Ectodermal cell (in vitro differentiated cells): ENCODE results near the gene AKAP14.
"Not testable (repeated sequence)": the region's sequence is repeated elsewhere in the genome, so short reads cannot be mapped to it uniquely, and the experiment has no call there.

Experiments
- H3K27ac ChIP-seq: 2 replicates; pipeline ENCODE4 v1.7.0; 2013; ENCODE audit warnings: mild to moderate bottlenecking, low read depth, low read length; ENCODE audit not compliant: insufficient read depth, poor library complexity, severe bottlenecking
- H3K27me3 ChIP-seq: 2 replicates; pipeline ENCODE4 v1.7.0; 2013; ENCODE audit warnings: mild to moderate bottlenecking, low read length; ENCODE audit not compliant: insufficient read depth, control insufficient read depth, poor library complexity, severe bottlenecking
- H3K36me3 ChIP-seq: one replicate; pipeline ENCODE4 v1.7.0; 2013; ENCODE audit warnings: low read length; ENCODE audit not compliant: control insufficient read depth, insufficient read depth
- H3K4me1 ChIP-seq: one replicate; pipeline ENCODE4 v1.7.0; 2013; ENCODE audit warnings: low read length; ENCODE audit not compliant: control insufficient read depth, insufficient read depth
- H3K4me3 ChIP-seq: 2 replicates; pipeline ENCODE4 v1.7.0; 2013; ENCODE audit warnings: low read depth, low read length, control low read depth; ENCODE audit not compliant: insufficient read depth
- H3K9me3 ChIP-seq: 2 replicates; pipeline ENCODE4 v1.7.0; 2013; ENCODE audit warnings: mild to moderate bottlenecking, low read length, moderate library complexity; ENCODE audit not compliant: control insufficient read depth
- WGBS, 2 experiments: methylation state at CpG; one replicate each; pipeline ENCODE4 v1.1.7; 2013; ENCODE audit warnings: missing lambda C conversion rate in 2 of 2; 5-methylcytosine and 5-hydroxymethylcytosine counted together

The AKAP14 gene

GRCh38 chrX:119922391-119922790, 26.7 kb downstream of the AKAP14 start:
- H3K4me3 ChIP-seq, H3K9me3 ChIP-seq, H3K27ac ChIP-seq, H3K27me3 ChIP-seq, H3K4me1 ChIP-seq, H3K36me3 ChIP-seq: not testable (repeated sequence)
- 93 to 96% methylated on average over 4 to 7 of the region's 7 CpGs for WGBS, 2 experiments

GRCh38 chrX:119935215-119935874, 39.7 kb downstream of the AKAP14 start:
- Histone ChIP-seq H3K4me3 (no peak overlapping the region), H3K27me3 (no peaks in the 10 kb centered on the region), H3K36me3 (peaks cover 10% of the 10 kb centered on the region), H3K9me3 (no peaks in the 10 kb centered on the region), H3K4me1 (no peaks in the 10 kb centered on the region), H3K27ac (no peak overlapping the region)
- WGBS, 2 experiments = 96 to 100% methylated on average over 3 of the region's 3 CpGs

DNA sequence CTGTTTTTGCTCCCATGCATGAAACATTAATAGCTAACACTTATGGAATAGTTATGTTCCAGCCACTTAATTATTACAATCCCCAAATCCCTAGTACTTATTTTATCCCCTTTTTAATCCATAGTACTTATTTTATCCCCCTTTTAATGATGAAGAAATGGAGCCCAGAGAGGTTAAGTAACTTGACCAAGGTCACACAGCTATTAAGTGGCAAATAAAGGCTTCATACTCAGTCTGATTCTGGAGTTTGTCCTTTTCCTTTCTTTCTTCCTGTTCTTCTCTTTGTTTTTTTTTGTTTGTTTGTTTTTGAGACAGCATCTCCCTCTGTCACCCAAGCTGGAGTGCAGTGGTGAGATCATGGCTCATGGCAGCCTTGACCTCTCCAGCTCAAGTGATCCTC, 45.6 kb downstream of the AKAP14 start:
- Histone ChIP-seq H3K9me3 (no peaks in the 10 kb centered on the region), H3K36me3 (no peaks in the 10 kb centered on the region), H3K27me3 (no peaks in the 10 kb centered on the region), H3K27ac (no peak overlapping the region), H3K4me1 (no peaks in the 10 kb centered on the region), H3K4me3 (no peak overlapping the region)

- peak overlapping the region; percentile 68 for H3K4me3 ChIP-seq
- H3K27ac ChIP-seq = no peak overlapping the region
Measured at GRCh38 chrX:119942173-119942819, 46.6 kb downstream of the AKAP14 start.

DNA sequence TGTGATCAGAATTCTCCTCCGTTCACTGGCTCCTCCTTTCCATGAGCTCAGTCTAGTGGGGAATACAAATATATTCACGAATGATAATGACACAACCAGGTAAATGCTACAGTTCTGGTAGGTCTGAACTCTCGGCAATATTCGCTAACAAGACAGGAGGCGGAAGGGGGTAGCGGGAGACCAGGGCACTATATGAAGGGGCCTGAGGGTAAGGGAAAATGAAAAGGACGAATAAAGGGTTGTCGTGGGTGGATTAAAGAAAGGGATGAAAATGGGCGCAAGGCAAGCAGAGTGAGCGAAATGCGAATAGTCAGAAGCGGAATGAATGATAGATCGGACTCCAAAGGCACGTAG, 47.1 kb downstream of the AKAP14 start:
- Histone ChIP-seq H3K4me1 (no peaks in the 10 kb centered on the region), H3K36me3 (no peaks in the 10 kb centered on the region), H3K9me3 (no peaks in the 10 kb centered on the region), H3K4me3 (peak overlapping the region; percentile 68), H3K27me3 (no peaks in the 10 kb centered on the region), H3K27ac (peak overlapping the region; percentile 79)
- 0 to 2% methylated on average over 13 of the region's 14 CpGs for WGBS, 2 experiments

More at GRCh38 chrX:119942173-119942819, 46.6 kb downstream of the AKAP14 start:
- H3K4me1 ChIP-seq = no peaks in the 10 kb centered on the region
- no peaks in the 10 kb centered on the region for H3K9me3 ChIP-seq
- 73 to 75% methylated on average over 13 of the region's 13 CpGs for WGBS, 2 experiments
- no peaks in the 10 kb centered on the region for H3K36me3 ChIP-seq
- H3K27me3 ChIP-seq = no peaks in the 10 kb centered on the region

DNA sequence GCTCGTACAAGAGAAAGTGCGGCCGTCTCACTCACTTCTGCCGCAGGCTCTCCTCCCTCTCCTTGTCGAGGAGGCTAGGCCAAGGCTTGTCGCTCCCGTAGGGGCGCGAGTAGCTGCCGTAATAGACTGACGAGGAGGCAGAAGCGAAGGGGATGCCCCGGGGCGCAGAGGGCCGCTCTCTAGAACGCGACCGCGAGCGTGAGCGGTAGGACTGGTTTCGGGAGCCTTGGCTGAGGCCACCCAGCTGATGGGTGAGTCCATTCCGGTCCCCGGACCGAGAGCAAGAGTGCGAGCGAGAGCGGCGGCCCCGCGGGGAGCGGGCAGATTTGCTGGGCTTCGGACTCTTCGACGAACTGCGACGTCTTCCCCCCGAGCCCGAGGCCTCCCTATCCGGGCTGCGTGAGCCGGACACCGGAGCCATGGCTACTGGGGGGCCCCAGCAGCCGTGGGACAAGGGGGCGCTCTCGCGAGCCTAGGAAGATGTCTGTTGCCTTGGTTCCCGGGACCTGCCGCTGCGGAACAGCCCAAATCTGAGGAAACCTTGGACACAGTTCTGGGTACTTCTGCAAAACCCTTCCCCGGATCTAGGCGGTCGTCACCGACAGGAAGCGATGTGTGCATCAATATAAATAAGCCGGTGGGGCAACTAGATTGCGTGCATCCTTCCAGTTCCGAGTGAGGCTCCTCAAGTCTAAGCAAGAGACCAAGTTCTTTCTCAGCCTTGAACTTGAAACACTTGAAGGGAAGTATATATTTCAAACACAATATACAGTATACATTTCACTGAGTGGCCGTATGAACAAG, 47.7 kb downstream of the AKAP14 start, which contains the start of gene NKAP:
Gene NKAP (minus strand): TSS at position 567 of the 804 bp plus-strand sequence. CDS start 146 bp downstream, at position 421.
- Histone ChIP-seq H3K4me1 (no peaks in the 10 kb centered on the region), H3K27ac (peak within 1 kb of the TSS; percentile 79), H3K36me3 (no peaks in the 10 kb centered on the region), H3K27me3 (no peaks in the 10 kb centered on the region), H3K9me3 (no peaks in the 10 kb centered on the region), H3K4me3 (peak within 1 kb of the TSS; percentile 68)
- WGBS, 2 experiments = 1% methylated on average over 58 to 59 of the region's 59 CpGs

GRCh38 chrX:119945481-119945880, 49.8 kb downstream of the AKAP14 start:
- 91 to 92% methylated on average over 5 to 6 of the region's 6 CpGs for WGBS, 2 experiments
- H3K36me3 ChIP-seq = no peaks in the 10 kb centered on the region
- H3K4me3 ChIP-seq = no peak overlapping the region
- no peaks in the 10 kb centered on the region for H3K27me3 ChIP-seq
- no peaks in the 10 kb centered on the region for H3K4me1 ChIP-seq
- H3K27ac ChIP-seq = no peak overlapping the region
- H3K9me3 ChIP-seq = no peaks in the 10 kb centered on the region

- Histone ChIP-seq H3K27me3 (no peaks in the 10 kb centered on the region), H3K36me3 (no peaks in the 10 kb centered on the region), H3K4me1 (no peaks in the 10 kb centered on the region), H3K9me3 (no peaks in the 10 kb centered on the region), H3K27ac (no peak overlapping the region), H3K4me3 (no peak overlapping the region)
- WGBS, 2 experiments = 80 to 83% methylated on average over 5 of the region's 5 CpGs
Measured at GRCh38 chrX:119948381-119948780, 52.7 kb downstream of the AKAP14 start.

DNA sequence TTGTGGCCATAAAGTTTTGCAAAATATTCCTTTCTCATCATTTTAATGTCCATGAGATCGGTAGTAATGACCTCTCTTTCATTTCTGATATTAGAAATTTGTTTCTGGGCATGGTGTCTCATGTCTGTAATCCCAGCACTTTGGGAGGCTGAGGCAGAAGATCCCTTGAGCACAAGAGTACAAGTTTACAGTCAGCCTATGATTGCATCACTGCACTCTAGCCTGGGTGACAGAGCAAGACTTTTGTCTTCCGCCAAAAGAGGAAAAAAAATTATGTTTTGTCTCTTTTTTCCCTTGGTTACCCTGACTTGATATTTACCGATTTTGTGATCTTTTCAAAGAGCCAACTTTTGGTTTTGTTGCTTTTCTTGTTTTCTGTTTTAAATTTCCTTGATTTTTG, 58.7 kb downstream of the AKAP14 start:
- WGBS, 2 experiments = 91 to 100% methylated on average over 1 to 3 of the region's 3 CpGs
- H3K27me3 ChIP-seq = no peaks in the 10 kb centered on the region
- no peak overlapping the region for H3K27ac ChIP-seq
- no peak overlapping the region for H3K4me3 ChIP-seq
- H3K4me1 ChIP-seq = no peaks in the 10 kb centered on the region
- no peaks in the 10 kb centered on the region for H3K36me3 ChIP-seq
- H3K9me3 ChIP-seq = no peaks in the 10 kb centered on the region

DNA sequence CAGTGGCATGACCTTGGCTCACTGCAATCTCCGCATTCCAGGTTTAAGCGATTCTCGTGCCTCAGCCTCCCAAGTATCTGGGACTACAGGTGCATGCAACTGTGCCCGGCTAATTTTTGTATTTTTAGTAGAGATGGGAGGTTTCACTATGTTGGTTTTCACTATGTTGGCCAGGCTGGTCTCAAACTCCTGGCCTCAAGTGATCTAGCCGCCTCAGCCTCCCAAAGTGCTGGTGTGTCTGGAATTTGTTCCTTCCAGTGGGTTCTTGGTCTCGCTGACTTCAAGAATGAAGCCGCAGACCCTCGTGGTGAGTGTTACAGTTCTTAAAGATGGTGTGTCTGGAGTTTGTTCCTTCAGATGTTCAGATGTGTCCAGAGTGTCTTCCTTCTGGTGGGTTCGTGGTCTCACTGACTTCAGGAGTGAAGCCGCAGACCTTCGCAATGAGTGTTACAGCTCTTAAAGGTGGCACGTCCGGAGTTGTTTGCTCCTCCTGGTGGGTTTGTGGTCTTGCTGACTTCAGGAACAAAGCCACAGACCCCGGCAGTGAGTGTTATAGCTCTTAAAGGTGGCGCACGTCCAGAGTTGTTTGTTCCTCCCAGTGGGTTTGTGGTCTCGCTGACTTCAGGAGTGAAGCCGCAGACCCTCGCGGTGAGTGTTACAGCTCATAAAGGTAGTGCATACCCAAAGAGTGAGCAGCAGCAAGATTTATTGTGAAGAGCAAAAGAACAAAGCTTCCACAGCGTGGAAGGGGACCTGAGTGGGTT, 60.3 kb downstream of the AKAP14 start:
- not testable (repeated sequence) for H3K27me3 ChIP-seq, H3K4me3 ChIP-seq, H3K4me1 ChIP-seq, H3K36me3 ChIP-seq, H3K9me3 ChIP-seq, H3K27ac ChIP-seq
- 90% methylated on average over 19 to 21 of the region's 21 CpGs for WGBS, 2 experiments
